GM23338 (cell line): ENCODE data around the gene TMEM8B. TPM values are rescaled to one million over a fixed set of nuclear protein-coding genes. Genes with fewer than 3 reads are reported as not detected.

Source experiments
- ATAC-seq: fragments of 200-7000 bp; cut with Tn5 transposase; 3 replicates; pipeline ENCODE4 v1.9.1; 2020
- DNase-seq: peaks from one replicate; pipeline ENCODE4 v3.0.0-alpha.2; 2015; ENCODE audit warnings: low spot score
- H2AFZ ChIP-seq: fragments of 200-600 bp; sonication (generic); 2 replicates; pipeline ENCODE4 v1.8.0; 2016; ENCODE audit warnings: antibody characterized with exemption, mild to moderate bottlenecking, moderate library complexity
- H3F3A ChIP-seq: fragments of 200-600 bp; sonication (generic); replicated peaks from 2 replicates; pipeline ENCODE4 v1.8.0; 2017; ENCODE audit warnings: antibody characterized with exemption, mixed run types, low read depth
- H3K27ac ChIP-seq: fragments of 200-600 bp; sonication (generic); 2 replicates; pipeline ENCODE4 v1.6.1; 2016; ENCODE audit warnings: low read depth
- H3K27me3 ChIP-seq: fragments of 200-600 bp; sonication (generic); 2 replicates; pipeline ENCODE4 v1.8.0; 2016; ENCODE audit warnings: mild to moderate bottlenecking, mixed run types, moderate library complexity; ENCODE audit not compliant: insufficient read depth
- H3K36me3 ChIP-seq: fragments of 200-600 bp; sonication (generic); 2 replicates; pipeline ENCODE4 v1.8.0; 2016; ENCODE audit warnings: mild to moderate bottlenecking; ENCODE audit not compliant: insufficient read depth
- H3K4me1 ChIP-seq: fragments of 200-600 bp; sonication (generic); 2 replicates; pipeline ENCODE4 v1.8.0; 2016; ENCODE audit warnings: mild to moderate bottlenecking, moderate library complexity; ENCODE audit not compliant: insufficient read depth
- H3K4me2 ChIP-seq: fragments of 200-600 bp; sonication (generic); 2 replicates; pipeline ENCODE4 v1.7.1; 2017; ENCODE audit warnings: mixed run types
- H3K4me3 ChIP-seq: fragments of 200-600 bp; sonication (generic); 2 replicates; pipeline ENCODE4 v1.6.1; 2016; ENCODE audit warnings: mixed run types
- H3K79me2 ChIP-seq: fragments of 200-600 bp; sonication (generic); replicated peaks from 2 replicates; pipeline ENCODE4 v1.8.0; 2017; ENCODE audit warnings: mild to moderate bottlenecking; ENCODE audit not compliant: insufficient read depth
- H3K9me2 ChIP-seq: fragments of 200-600 bp; sonication (generic); 2 replicates; pipeline ENCODE4 v1.8.0; 2017; ENCODE audit not compliant: insufficient read depth
- H4K20me1 ChIP-seq: fragments of 200-600 bp; sonication (generic); replicated peaks from 2 replicates; pipeline ENCODE4 v1.8.0; 2017; ENCODE audit warnings: mild to moderate bottlenecking; ENCODE audit not compliant: insufficient read depth
- H3K27ac Mint-ChIP-seq: 2 replicates; pipeline ENCODE4 v1.8.0; 2020; ENCODE audit warnings: inconsistent platforms, mild to moderate bottlenecking, moderate library complexity, mixed read lengths
- H3K27me3 Mint-ChIP-seq: 3 replicates; pipeline ENCODE4 v1.8.0; 2022; ENCODE audit warnings: low read depth, mild to moderate bottlenecking, moderate library complexity, mixed read lengths, inconsistent platforms; ENCODE audit not compliant: insufficient read depth, poor library complexity
- H3K36me3 Mint-ChIP-seq: 3 replicates; pipeline ENCODE4 v1.8.0; 2021; ENCODE audit warnings: low read depth, mild to moderate bottlenecking, inconsistent platforms, moderate library complexity, mixed read lengths
- H3K4me1 Mint-ChIP-seq: 3 replicates; pipeline ENCODE4 v1.8.0; 2020; ENCODE audit warnings: mild to moderate bottlenecking, inconsistent platforms, mixed read lengths
- H3K4me3 Mint-ChIP-seq: 3 replicates; pipeline ENCODE4 v1.8.0; 2021; ENCODE audit warnings: moderate library complexity, mild to moderate bottlenecking, inconsistent platforms, mixed read lengths
- H3K9me3 Mint-ChIP-seq: 3 replicates; pipeline ENCODE4 v1.8.0; 2020; ENCODE audit warnings: moderate library complexity, mild to moderate bottlenecking, inconsistent platforms, mixed read lengths
- CREB1 ChIP-seq: fragments of 250-450 bp; sonication (Bioruptor Pico); IDR thresholded peaks from 2 replicates; pipeline ENCODE4 v1.5.0; 2020; ENCODE audit warnings: low read depth, mild to moderate bottlenecking, moderate library complexity
- CTCF ChIP-seq, 2 experiments: fragments of 200-600 bp in 1 of 2; sonication (generic) in 1 of 2; conservative IDR thresholded peaks; 2 replicates each; pipeline versions ENCODE4 v1.5.1 to v1.6.1; 2016 to 2017; ENCODE audit warnings: antibody characterized with exemption in 2 of 2, low read depth in 2 of 2, mild to moderate bottlenecking in 2 of 2, moderate library complexity in 1 of 2
- ETS1 ChIP-seq: IDR thresholded peaks from 2 replicates; pipeline ENCODE4 v1.6.1; 2016; ENCODE audit warnings: antibody characterized with exemption
- EZH2 ChIP-seq: fragments of 200-600 bp; sonication (generic); IDR thresholded peaks from one replicate; pipeline ENCODE4 v1.8.0; 2017; ENCODE audit warnings: antibody characterized with exemption, mild to moderate bottlenecking, low read depth; ENCODE audit not compliant: unreplicated experiment
- EZH2phosphoT487 ChIP-seq: fragments of 200-600 bp; sonication (generic); IDR thresholded peaks from one replicate; pipeline ENCODE4 v1.8.1; 2018; ENCODE audit warnings: antibody characterized with exemption; ENCODE audit not compliant: unreplicated experiment
- JUNB ChIP-seq: IDR thresholded peaks from one replicate; pipeline ENCODE4 v1.6.1; 2016; ENCODE audit warnings: antibody characterized with exemption; ENCODE audit not compliant: unreplicated experiment
- NANOG ChIP-seq: IDR thresholded peaks from 2 replicates; pipeline ENCODE4 v1.6.1; 2016; ENCODE audit warnings: antibody characterized with exemption, borderline replicate concordance
- POLR2AphosphoS5 ChIP-seq: IDR thresholded peaks from 2 replicates; pipeline ENCODE4 v1.6.1; 2016; ENCODE audit warnings: antibody characterized with exemption, low read depth
- REST ChIP-seq: IDR thresholded peaks from one replicate; pipeline ENCODE4 v1.6.1; 2018; ENCODE audit warnings: antibody characterized with exemption; ENCODE audit not compliant: unreplicated experiment
- STAT1 ChIP-seq: IDR thresholded peaks from one replicate; pipeline ENCODE4 v1.6.1; 2016; ENCODE audit warnings: antibody characterized with exemption; ENCODE audit not compliant: unreplicated experiment
- ZNF114 ChIP-seq: fragments of 250-450 bp; sonication (Bioruptor Pico); IDR thresholded peaks from 2 replicates; pipeline ENCODE4 v1.5.0; 2020; ENCODE audit warnings: mild to moderate bottlenecking, moderate library complexity
- ZNF331 ChIP-seq: fragments of 250-450 bp; sonication (Bioruptor Pico); IDR thresholded peaks from 2 replicates; pipeline ENCODE4 v1.5.0; 2020; ENCODE audit warnings: low read depth, mild to moderate bottlenecking, moderate library complexity
- ZNF462 ChIP-seq: fragments of 250-450 bp; sonication (Bioruptor Pico); IDR thresholded peaks from 2 replicates; pipeline ENCODE4 v1.5.0; 2020; ENCODE audit warnings: mild to moderate bottlenecking, moderate library complexity
- polyA plus RNA-seq: library from polyadenylated mRNA; unstranded; fragments of >200 nt; fragmentation: Nextera tagmentation; extraction: Ambion mirVana; gene quantifications from 2 replicates; pipeline ENCODE4 v1.2.1, GENCODE V29; 2016
- total RNA-seq: library from RNA; depleted of rRNA; stranded (reverse); fragments of >200 nt; shearing (Covaris generic); gene quantifications from 2 replicates; pipeline ENCODE4 v1.2.3, GENCODE V29; 2014

The TMEM8B gene
- total and polyA plus RNA-seq, 2 experiments from 2014 or later = 4.2 to 5.5 TPM

GRCh38 chr9:35842795-35843194, 13.8 kb downstream of the TMEM8B start:
- DNase-seq (no peak), ATAC-seq (no peak)
- Histone ChIP-seq H3K4me1 (peaks cover 31% of the 10 kb centered on the region), H3K4me2 (no peak overlapping the region), H3K9me2 (peaks cover 9% of the 10 kb centered on the region; the same call in 1 of the 2 replicates), H3K36me3 (no peaks in the 10 kb centered on the region), H3K27ac (no peak overlapping the region), H3K4me3 (no peak overlapping the region), H3K79me2 (no peaks in the 10 kb centered on the region), H3K27me3 (peaks cover 10% of the 10 kb centered on the region; the same call in 1 of the 2 replicates), H3F3A (no peaks in the 10 kb centered on the region; the same call in 1 of the 2 replicates), H2AFZ (no peak overlapping the region), H4K20me1 (no peaks in the 10 kb centered on the region; the same call in 1 of the 2 replicates)
- Mint-ChIP-seq H3K36me3 (no peaks in the 10 kb centered on the region; the same call in 2 of the 3 replicates), H3K4me1 (peaks cover 33% of the 10 kb centered on the region), H3K9me3 (no peaks in the 10 kb centered on the region), H3K27ac (no peak overlapping the region), H3K4me3 (no peak overlapping the region), H3K27me3 (peaks cover 12% of the 10 kb centered on the region)
- TF ChIP-seq POLR2AphosphoS5 (no peak), JUNB (no peak), EZH2 (no peak), STAT1 (no peak), ZNF462 (CRISPR knock-in tag) (no peak), ETS1 (no peak), ZNF114 (CRISPR knock-in tag) (no peak), REST (no peak), CREB1 (CRISPR knock-in tag) (no peak), NANOG (no peak), ZNF331 (CRISPR knock-in tag) (no peak), CTCF (conservative IDR thresholded peaks at IDR 0.05; ENCODE audit: low read depth in 2 of 2) (no peak), EZH2phosphoT487 (no peak)
